HG03135 (cell line): ENCODE results near the gene HRH1.
"Not testable (repeated sequence)": the region's sequence is repeated elsewhere in the genome, so short reads cannot be mapped to it uniquely, and the experiment has no call there.

Experiments used
- ATAC-seq: cut with Tn5 transposase; IDR thresholded peaks from one replicate; pipeline ENCODE4 v1.9.1; 2021; ENCODE audit warnings: mild to moderate bottlenecking, moderate library complexity; ENCODE audit not compliant: unreplicated experiment

HRH1 gene

GRCh38 chr3:11154036-11154952 is at the start of gene HRH1:
Gene HRH1 (plus strand): TSS chr3:11154493. CDS start chr3:11259038, 104,545 bp downstream.
- ATAC-seq, result no peak

GRCh38 chr3:11113316-11113715 is 41.0 kb upstream of the HRH1 start:
- not testable (repeated sequence) for ATAC-seq

GRCh38 chr3:11115548-11115947 is 38.7 kb upstream of the HRH1 start:
- no peak for ATAC-seq

- no peak for ATAC-seq
Observed at GRCh38 chr3:11116336-11117059, 37.8 kb upstream of the HRH1 start.

- no peak for ATAC-seq
Observed at GRCh38 chr3:11117591-11117990, 36.7 kb upstream of the HRH1 start.

GRCh38 chr3:11118181-11118682 is 36.1 kb upstream of the HRH1 start:
- no peak for ATAC-seq

- no peak for ATAC-seq
Observed at GRCh38 chr3:11120091-11120805, 34.0 kb upstream of the HRH1 start.

- ATAC-seq, result no peak
Observed at GRCh38 chr3:11126653-11127052, 27.6 kb upstream of the HRH1 start.

GRCh38 chr3:11128682-11129632 is 25.3 kb upstream of the HRH1 start:
- ATAC-seq, result no peak

GRCh38 chr3:11130385-11130784 is 23.9 kb upstream of the HRH1 start:
- ATAC-seq, result no peak

- ATAC-seq, result no peak
Observed at GRCh38 chr3:11131371-11131770, 22.9 kb upstream of the HRH1 start.

- ATAC-seq, result not testable (repeated sequence)
Observed at GRCh38 chr3:11131886-11132285, 22.4 kb upstream of the HRH1 start.

GRCh38 chr3:11132861-11133260 is 21.4 kb upstream of the HRH1 start:
- ATAC-seq, result no peak

GRCh38 chr3:11134794-11135193 is 19.5 kb upstream of the HRH1 start:
- ATAC-seq, result no peak

GRCh38 chr3:11136116-11136515 is 18.2 kb upstream of the HRH1 start:
- ATAC-seq, result no peak

GRCh38 chr3:11136830-11137626 is 17.3 kb upstream of the HRH1 start:
- no peak for ATAC-seq

GRCh38 chr3:11137627-11137959 is 16.7 kb upstream of the HRH1 start:
- no peak for ATAC-seq

- ATAC-seq, result no peak
Observed at GRCh38 chr3:11138371-11138770, 15.9 kb upstream of the HRH1 start.

- peak; percentile 96 for ATAC-seq
Observed at GRCh38 chr3:11140030-11140712, 14.1 kb upstream of the HRH1 start.
